H1 (cell line): ENCODE results near the gene UFD1. TPM values are rescaled to one million over a fixed set of nuclear protein-coding genes. Genes with fewer than 3 reads are reported as not detected.

Source experiments
- CTCF ChIA-PET: fragments of 300-600 bp; sonication (Branson Sonifier 250); formaldehyde crosslinking; loops from one replicate; lab custom pipeline; 2021; ENCODE audit not compliant: partially characterized antibody; lab: Charles Lee
- POLR2A ChIA-PET: fragments of 300-600 bp; sonication (Branson Sonifier 250); formaldehyde crosslinking; loops from one replicate; lab custom pipeline; 2021; ENCODE audit warnings: inconsistent platforms; ENCODE audit not compliant: partially characterized antibody; lab: Charles Lee
- DNase-seq, 2 experiments: peaks; one replicate each; pipeline versions ENCODE4 v3.0.0 to v3.0.0-alpha.2; 2010 to 2022; ENCODE audit warnings: low spot score in 2 of 2, low read depth in 1 of 2, mixed read lengths in 1 of 2
- FAIRE-seq: peaks from 2 replicates; lab custom pipeline; 2011; peaks lifted over from hg19 to GRCh38; lab: Jason Lieb, UNC
- H2AFZ ChIP-seq: 2 replicates; pipeline ENCODE4 v1.8.1; 2012; ENCODE audit warnings: low read length, inconsistent platforms
- H2AK5ac ChIP-seq: 2 replicates; pipeline ENCODE4 v1.6.1; 2013; ENCODE audit warnings: low read depth, low read length
- H2BK120ac ChIP-seq: replicated peaks from 2 replicates; pipeline ENCODE3; 2013; ENCODE audit warnings: low read depth, low read length, inconsistent platforms
- H2BK12ac ChIP-seq: 2 replicates; pipeline ENCODE4 v1.6.1; 2013; ENCODE audit warnings: low read depth, low read length
- H2BK15ac ChIP-seq: 2 replicates; pipeline ENCODE4 v1.6.1; 2013; ENCODE audit warnings: low read length
- H2BK20ac ChIP-seq: 2 replicates; pipeline ENCODE4 v1.6.1; 2013; ENCODE audit warnings: low read length
- H2BK5ac ChIP-seq: 2 replicates; pipeline ENCODE4 v1.6.1; 2013; ENCODE audit warnings: low read depth, low read length
- H3K14ac ChIP-seq: 2 replicates; pipeline ENCODE4 v1.6.1; 2013; ENCODE audit warnings: inconsistent platforms; ENCODE audit not compliant: insufficient read length
- H3K18ac ChIP-seq: 2 replicates; pipeline ENCODE4 v1.6.1; 2013; ENCODE audit warnings: low read length; ENCODE audit errors: extremely low read depth
- H3K23ac ChIP-seq: 2 replicates; pipeline ENCODE4 v1.6.1; 2013; ENCODE audit warnings: inconsistent platforms; ENCODE audit not compliant: insufficient read length
- H3K23me2 ChIP-seq: 2 replicates; pipeline ENCODE4 v1.6.1; 2013; ENCODE audit warnings: low read depth, low read length
- H3K27ac ChIP-seq: 2 replicates; pipeline ENCODE4 v1.6.1; 2011; ENCODE audit warnings: low read depth, low read length, inconsistent platforms
- H3K27me3 ChIP-seq, 4 experiments: replicated peaks in 1 of 4; 1 replicate in 1 of 4; 2 replicates in 3 of 4; pipeline versions ENCODE4 v1.6.1 to v1.8.1; 2011 to 2013; ENCODE audit warnings: low read length in 3 of 4, mild to moderate bottlenecking in 3 of 4, inconsistent platforms in 2 of 4, mixed read lengths in 2 of 4, moderate library complexity in 1 of 4; ENCODE audit not compliant: control insufficient read depth in 3 of 4, insufficient read depth in 3 of 4; ENCODE audit errors: extremely low read depth in 1 of 4
- H3K36me3 ChIP-seq, 4 experiments: 2 replicates each; pipeline versions ENCODE4 v1.6.1 to v1.8.1; 2011 to 2013; ENCODE audit warnings: mild to moderate bottlenecking in 4 of 4, low read length in 3 of 4, moderate library complexity in 2 of 4, control low read depth in 1 of 4, inconsistent platforms in 1 of 4; ENCODE audit not compliant: insufficient read depth in 4 of 4, control insufficient read depth in 2 of 4
- H3K4ac ChIP-seq: replicated peaks from 2 replicates; pipeline ENCODE3; 2013; ENCODE audit warnings: low read length, low read depth, mixed read lengths, inconsistent platforms; ENCODE audit not compliant: insufficient read length
- H3K4me1 ChIP-seq, 4 experiments: replicated peaks in 1 of 4; 1 replicate in 1 of 4; 2 replicates in 3 of 4; pipeline versions ENCODE4 v1.6.1 to v1.8.1; 2011 to 2013; ENCODE audit warnings: low read length in 3 of 4, inconsistent platforms in 2 of 4, mixed read lengths in 1 of 4; ENCODE audit not compliant: insufficient read depth in 4 of 4, control insufficient read depth in 3 of 4
- H3K4me2 ChIP-seq, 2 experiments: 2 replicates each; pipeline versions ENCODE4 v1.6.1 to v1.8.1; 2011 to 2013; ENCODE audit warnings: low read depth in 2 of 2, low read length in 2 of 2, control low read depth in 1 of 2, inconsistent platforms in 1 of 2, mild to moderate bottlenecking in 1 of 2; ENCODE audit not compliant: insufficient read depth in 1 of 2
- H3K4me3 ChIP-seq, 4 experiments: fragments of 200-600, 300-600 bp in 1 of 4; sonication (generic), shearing (Covaris generic), sonication (Bioruptor Twin) in 1 of 4; 2 replicates each; pipeline versions ENCODE4 v1.5.1 to v1.8.1; 2011 to 2016; ENCODE audit warnings: low read length in 4 of 4, low read depth in 3 of 4, control low read depth in 2 of 4, inconsistent platforms in 2 of 4, mild to moderate bottlenecking in 2 of 4, mixed read lengths in 1 of 4, moderate library complexity in 1 of 4; ENCODE audit not compliant: insufficient read depth in 2 of 4; ENCODE audit errors: extremely low read depth in 1 of 4
- H3K56ac ChIP-seq: replicated peaks from 2 replicates; pipeline ENCODE3; 2013; ENCODE audit warnings: low read depth, mild to moderate bottlenecking, mixed read lengths, low read length, inconsistent platforms; ENCODE audit not compliant: insufficient read length
- H3K79me1 ChIP-seq: 2 replicates; pipeline ENCODE4 v1.6.1; 2013; ENCODE audit warnings: low read depth, low read length, control low read depth
- H3K79me2 ChIP-seq, 2 experiments: 2 replicates each; pipeline versions ENCODE4 v1.6.1 to v1.8.1; 2012 to 2013; ENCODE audit warnings: low read length in 2 of 2, mild to moderate bottlenecking in 2 of 2, inconsistent platforms in 1 of 2; ENCODE audit not compliant: insufficient read depth in 2 of 2, control insufficient read depth in 1 of 2
- H3K9ac ChIP-seq, 4 experiments: replicated peaks in 1 of 4; 1 replicate in 1 of 4; 2 replicates in 3 of 4; pipeline versions ENCODE4 v1.6.1 to v1.8.1; 2011 to 2013; ENCODE audit warnings: low read depth in 3 of 4, low read length in 3 of 4, control low read depth in 2 of 4, mild to moderate bottlenecking in 2 of 4, moderate library complexity in 2 of 4, inconsistent platforms in 1 of 4; ENCODE audit errors: extremely low read depth in 1 of 4
- H3K9me3 ChIP-seq, 2 experiments: 2 replicates each; pipeline versions ENCODE4 v1.6.1 to v1.8.1; 2012 to 2013; ENCODE audit warnings: mild to moderate bottlenecking in 2 of 2, moderate library complexity in 2 of 2, control low read depth in 1 of 2, inconsistent platforms in 1 of 2, low read depth in 1 of 2, low read length in 1 of 2, mixed read lengths in 1 of 2; ENCODE audit not compliant: insufficient read depth in 2 of 2
- H4K20me1 ChIP-seq, 2 experiments: replicated peaks in 1 of 2; 2 replicates each; pipeline versions ENCODE3 to v1.8.1; 2011 to 2013; ENCODE audit warnings: inconsistent platforms in 2 of 2, low read length in 2 of 2, mild to moderate bottlenecking in 1 of 2; ENCODE audit not compliant: insufficient read depth in 2 of 2, control insufficient read depth in 1 of 2
- H4K5ac ChIP-seq: 2 replicates; pipeline ENCODE4 v1.6.1; 2013; ENCODE audit warnings: low read length, low read depth, mixed read lengths, inconsistent platforms; ENCODE audit not compliant: insufficient read length
- H4K8ac ChIP-seq: 2 replicates; pipeline ENCODE4 v1.8.0; 2013; ENCODE audit warnings: mild to moderate bottlenecking, moderate library complexity, low read length, inconsistent platforms; ENCODE audit not compliant: insufficient read depth; ENCODE audit errors: extremely low read depth
- H4K91ac ChIP-seq: replicated peaks from 2 replicates; pipeline ENCODE3; 2013; ENCODE audit warnings: low read length, mixed read lengths, inconsistent platforms; ENCODE audit not compliant: insufficient read length
- CREB1 ChIP-seq: IDR thresholded peaks from 2 replicates; pipeline ENCODE4 v1.6.1; 2012; ENCODE audit warnings: inconsistent platforms
- E2F6 ChIP-seq: IDR thresholded peaks from 2 replicates; pipeline ENCODE4 v1.6.1; 2012; ENCODE audit warnings: inconsistent platforms
- EP300 ChIP-seq, 2 experiments: IDR thresholded peaks; 1 replicate in 1 of 2; 2 replicates in 1 of 2; pipeline ENCODE4 v1.6.1; 2011 to 2012; ENCODE audit warnings: low read depth in 2 of 2, low read length in 2 of 2, mild to moderate bottlenecking in 2 of 2, borderline replicate concordance in 1 of 2, inconsistent platforms in 1 of 2, moderate library complexity in 1 of 2
- POU5F1 ChIP-seq: IDR thresholded peaks from 2 replicates; pipeline ENCODE4 v1.6.1; 2011; ENCODE audit warnings: low read depth, mild to moderate bottlenecking, low read length, moderate library complexity
- SAP30 ChIP-seq: fragments of 300-600 bp; sonication (generic); IDR thresholded peaks from 2 replicates; pipeline ENCODE4 v1.7.1; 2012; ENCODE audit warnings: low read length, moderate library complexity, mild to moderate bottlenecking, inconsistent platforms; ENCODE audit not compliant: insufficient read depth, insufficient replicate concordance
- SP1 ChIP-seq: IDR thresholded peaks from 2 replicates; pipeline ENCODE4 v1.6.1; 2011; ENCODE audit warnings: low read depth, low read length
- WGBS, 2 experiments: shearing (Covaris generic) in 1 of 2; methylation state at CpG; one replicate each; pipeline versions ENCODE4 v1.1.6 to v1.1.7; 2013 to 2015; ENCODE audit warnings: low lambda C conversion rate in 2 of 2, mixed read lengths in 2 of 2, inconsistent platforms in 1 of 2, low coverage in 1 of 2, missing lambda C conversion rate in 1 of 2; ENCODE audit not compliant: insufficient replicate concordance in 2 of 2, insufficient coverage in 1 of 2, insufficient read length in 1 of 2; ENCODE audit errors: extremely low coverage in 1 of 2, missing lambda C conversion rate in 1 of 2; 5-methylcytosine and 5-hydroxymethylcytosine counted together
- polyA plus RNA-seq, 7 experiments: library from polyadenylated mRNA; depleted of rRNA in 3 of 7; stranded (reverse) in 5 of 7; unstranded in 2 of 7; fragments of >200 nt in 5 of 7; fragments of 200-250 nt in 2 of 7; gene quantifications; 1 replicate in 5 of 7; 2 replicates in 1 of 7; 4 replicates in 1 of 7; pipeline versions ENCODE4 v1.2.1 to v1.2.3, GENCODE V29; 2011 to 2013; ENCODE audit warnings: missing spikeins in 2 of 7, mixed read lengths in 2 of 7
- total RNA-seq: library from RNA; stranded (reverse); fragmentation: NEBNext Ultra II Directional; extraction: Animal tissue kit (Norgen Biotek cat#: 25700); gene quantifications from 2 replicates; pipeline ENCODE4 v1.2.1, GENCODE V29; 2021

The UFD1 gene
- total and polyA plus RNA-seq, 2 of the 8 experiments (the other 6 are each of a cell fraction or from before 2014, with no cell fraction given): 74.6 to 116 TPM

- Histone ChIP-seq H3K27me3 (no peaks in the 10 kb centered on the region), H2AK5ac (no peak overlapping the region), H3K36me3 (peaks cover 14 to 57% (median 38%) of the 10 kb centered on the region in 4 experiments), H3K4me3 (no peak overlapping the region), H3K4ac (no peak overlapping the region), H3K9ac (no peak overlapping the region), H4K8ac (no peak overlapping the region), H2BK12ac (no peak overlapping the region), H3K14ac (no peak overlapping the region), H3K79me1 (peaks cover 2% of the 10 kb centered on the region; the same call in 1 of the 2 replicates), H2BK20ac (no peak overlapping the region), H3K18ac (no peak overlapping the region), H3K79me2 (no peaks in the 10 kb centered on the region)
- DNase-seq: no peak
- POLR2A ChIA-PET: interaction anchor here (0.7 to 3.4 kb wide), 3 partner anchors 14 to 322 kb away, joined by 3 to 9 read pairs (median 4); partner anchors contain the start of genes CDC45 and UFD1
- CTCF ChIA-PET: interaction anchor here (0.9 to 4.6 kb wide), 3 partner anchors 8 to 89 kb away, joined by 3 to 34 read pairs (median 5); no protein-coding TSS in a partner anchor
- TF ChIP-seq E2F6: no peak
- no peak for TF ChIP-seq CREB1
- no peak for TF ChIP-seq EP300 (IDR thresholded peaks at IDR 0.05; ENCODE audit: borderline replicate concordance in 1 of 2, low read depth in 2 of 2, low read length in 2 of 2)
- TF ChIP-seq POU5F1: no peak
- TF ChIP-seq SAP30: no peak
- no peak for TF ChIP-seq SP1
- TF ChIP-seq, all 59 proteins: peak for 0
- Histone ChIP-seq H2BK120ac (no peak overlapping the region), H3K23ac (no peak overlapping the region), H3K56ac (no peak overlapping the region), H3K9me3 (no peaks in the 10 kb centered on the region), H3K4me1 (no peaks in the 10 kb centered on the region), H2BK5ac (no peak overlapping the region), H3K23me2 (no peaks in the 10 kb centered on the region), H2AFZ (no peak overlapping the region), H3K4me2 (no peak overlapping the region), H4K20me1 (peaks cover 0 to 10% of the 10 kb centered on the region in 2 experiments), H2BK15ac (no peak overlapping the region), H4K5ac (no peak overlapping the region), H3K27ac (no peak overlapping the region), H4K91ac (no peak overlapping the region)
- FAIRE-seq: no peak
- WGBS, 2 experiments: 84% methylated on average over 4 of the region's 4 CpGs; no CpG with 5 or more reads in 1 of the 2 experiments
Observed at GRCh38 chr22:19464975-19465374, 14.0 kb downstream of the UFD1 start.
